HUDEP-2 (cell line): ENCODE results near the gene ADAMTS13.

ENCODE experiments used
- DNase-seq, 76 experiments: peaks; one replicate each; lab custom pipeline; 2025; ENCODE audit not compliant: unreplicated experiment in 76 of 76; lab: John Stamatoyannopoulos, UW

The ADAMTS13 gene

GRCh38 chr9:133468777-133469421, 46.7 kb downstream of the ADAMTS13 start:
- DNase-seq, result no peak

DNA sequence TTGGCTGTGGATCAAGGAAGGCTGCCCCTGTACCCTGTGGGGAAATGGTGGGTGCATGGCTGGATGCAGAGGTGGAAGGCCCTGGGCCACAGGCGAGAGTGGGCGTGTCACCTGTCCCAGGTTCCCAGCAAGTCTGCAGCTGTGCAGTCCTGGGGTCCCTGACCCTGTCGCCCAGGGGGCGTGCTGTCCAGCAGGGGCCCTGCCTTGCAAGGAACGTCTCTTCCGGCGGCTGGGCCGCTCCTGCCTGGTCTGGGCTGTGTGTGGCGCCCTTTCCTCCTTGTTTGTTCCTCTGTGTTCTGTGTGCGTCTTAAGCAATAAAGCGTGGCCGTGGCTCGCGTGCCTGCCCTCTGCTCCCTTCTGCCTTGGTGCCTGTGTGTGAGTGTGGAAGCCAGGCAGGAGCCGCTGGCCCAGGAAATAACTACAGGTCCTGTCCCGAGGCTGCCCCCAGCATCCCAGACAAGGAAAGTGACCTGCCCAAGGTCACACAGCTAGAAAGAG, 48.3 kb downstream of the ADAMTS13 start:
- DNase-seq, result no peak

DNA sequence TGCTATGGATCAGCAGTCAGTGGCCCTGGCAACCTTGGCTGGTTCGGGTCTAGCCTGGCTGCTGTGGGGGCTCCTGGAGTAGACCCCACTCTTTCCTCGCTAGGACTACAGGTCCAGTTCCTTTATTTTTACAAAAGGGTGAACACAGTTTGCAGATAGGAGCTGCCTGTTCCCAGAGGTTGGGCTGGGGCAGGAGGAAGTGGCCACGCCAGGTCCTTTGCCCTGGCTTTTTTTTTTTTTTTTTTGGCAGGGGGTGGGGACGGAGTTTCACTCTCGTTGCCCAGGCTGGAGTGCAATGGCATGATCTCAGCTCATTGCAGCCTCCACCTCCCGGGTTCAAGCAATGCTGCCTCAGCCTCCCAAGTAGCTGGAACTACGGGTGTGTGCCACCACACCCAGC, 48.8 kb downstream of the ADAMTS13 start:
- no peak for DNase-seq

DNA sequence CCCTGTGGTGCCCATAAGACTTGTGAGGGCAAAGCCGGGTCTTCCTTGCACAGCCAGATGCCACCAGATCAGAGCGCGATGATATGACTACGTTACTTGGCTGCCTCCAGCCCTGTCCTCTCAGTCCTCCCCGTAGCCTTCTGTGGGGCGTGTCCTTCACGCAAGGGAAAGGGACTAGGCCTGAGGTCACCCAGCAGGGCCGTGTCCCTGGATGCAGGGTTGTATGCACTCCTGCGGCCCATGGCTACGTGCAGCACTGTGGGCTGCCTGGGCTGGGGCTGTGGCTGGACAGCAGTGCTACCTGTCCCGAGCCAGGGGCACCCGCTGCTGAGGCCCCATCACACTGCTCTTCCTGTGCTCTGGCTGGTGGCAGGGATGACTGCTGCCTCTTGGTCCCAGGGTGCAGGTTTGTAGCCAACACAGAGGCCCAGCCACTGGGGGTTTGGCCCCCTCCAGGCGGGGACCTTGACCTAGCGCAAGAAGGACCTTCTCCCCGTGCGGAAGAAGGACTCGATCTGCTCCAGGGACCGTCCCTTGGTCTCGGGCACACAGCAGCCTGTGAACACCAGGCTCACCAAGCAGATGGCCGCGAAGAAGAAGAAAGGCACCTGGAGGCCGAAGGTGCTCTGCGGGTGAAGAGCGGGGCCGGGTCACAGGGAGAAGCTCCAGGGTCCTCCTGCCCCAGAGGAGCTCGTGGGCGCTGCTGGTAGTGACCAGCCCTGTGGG, 49.5 kb downstream of the ADAMTS13 start:
- no peak for DNase-seq

DNA sequence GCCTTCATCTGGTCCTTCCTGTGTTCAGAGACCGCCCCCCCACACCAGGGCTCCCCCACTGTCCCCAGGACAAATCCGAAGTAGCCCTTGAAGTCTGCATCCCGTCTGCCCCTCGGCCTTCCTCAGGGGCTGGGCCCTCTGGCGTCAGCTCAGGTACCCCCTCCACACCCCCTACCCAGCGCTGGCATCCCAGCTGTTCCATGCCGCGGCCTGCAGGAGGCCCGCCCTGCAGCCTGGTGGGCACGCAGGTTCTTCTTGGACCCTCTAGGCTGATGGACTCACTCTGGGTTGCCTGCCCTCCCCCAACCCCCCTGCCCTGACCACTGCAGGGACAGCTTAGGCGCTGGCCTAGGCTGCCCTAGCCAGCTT, 50.1 kb downstream of the ADAMTS13 start:
- no peak for DNase-seq

DNA sequence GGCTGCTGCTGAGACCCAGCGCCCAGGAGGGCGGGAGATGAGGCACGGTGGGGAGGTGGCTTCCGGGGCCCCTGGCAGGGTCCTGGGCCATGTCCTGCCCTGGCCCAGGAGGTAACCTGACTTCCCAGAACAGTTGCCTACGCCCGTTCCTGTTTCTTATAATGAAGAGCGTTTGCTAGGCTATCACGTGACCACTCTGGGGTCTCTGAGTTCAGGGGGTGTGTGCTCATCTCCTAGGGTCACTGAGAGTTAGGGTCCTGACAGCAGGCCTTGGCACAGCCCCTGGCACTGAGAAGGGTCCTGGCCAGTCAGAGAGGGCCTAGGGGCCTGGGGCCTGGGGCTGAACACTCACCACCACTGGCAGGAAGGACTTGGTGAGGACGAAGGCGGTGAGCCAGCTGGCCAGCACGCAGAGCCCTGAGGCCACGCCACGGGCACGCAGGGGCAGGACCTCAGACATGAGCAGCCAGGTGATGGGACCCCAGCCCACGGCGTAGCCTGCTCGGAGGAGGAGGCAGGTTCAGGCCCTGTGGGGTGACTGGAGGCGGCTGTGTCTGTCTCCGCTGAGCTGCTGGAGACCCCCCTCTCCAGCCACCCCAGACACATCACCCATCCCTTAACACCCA, 50.7 kb downstream of the ADAMTS13 start:
- no peak for DNase-seq

GRCh38 chr9:133473743-133474142, 51.6 kb downstream of the ADAMTS13 start:
- no peak for DNase-seq

DNA sequence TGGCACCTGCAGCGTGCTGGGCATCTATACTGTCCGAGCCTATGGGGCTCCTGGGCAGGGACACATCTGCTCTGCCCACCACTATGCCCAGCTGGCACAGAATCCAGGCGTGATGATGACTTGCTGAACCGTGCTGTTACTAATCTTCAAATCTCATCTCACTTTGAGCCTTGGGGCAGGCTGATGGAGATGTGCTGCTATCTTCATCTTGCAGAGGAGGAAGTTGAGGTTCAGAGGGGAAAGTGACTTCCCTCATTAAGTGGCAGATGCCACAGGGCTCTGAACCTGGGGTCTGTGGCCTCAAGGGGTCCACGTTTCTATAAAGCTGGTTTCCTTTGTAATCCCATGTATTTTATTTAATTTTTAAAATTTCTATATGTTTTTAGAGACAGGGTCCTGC, 52.0 kb downstream of the ADAMTS13 start:
- DNase-seq, result peak in 18 of 76 experiments; percentile 6 to 48 (median 22)

DNA sequence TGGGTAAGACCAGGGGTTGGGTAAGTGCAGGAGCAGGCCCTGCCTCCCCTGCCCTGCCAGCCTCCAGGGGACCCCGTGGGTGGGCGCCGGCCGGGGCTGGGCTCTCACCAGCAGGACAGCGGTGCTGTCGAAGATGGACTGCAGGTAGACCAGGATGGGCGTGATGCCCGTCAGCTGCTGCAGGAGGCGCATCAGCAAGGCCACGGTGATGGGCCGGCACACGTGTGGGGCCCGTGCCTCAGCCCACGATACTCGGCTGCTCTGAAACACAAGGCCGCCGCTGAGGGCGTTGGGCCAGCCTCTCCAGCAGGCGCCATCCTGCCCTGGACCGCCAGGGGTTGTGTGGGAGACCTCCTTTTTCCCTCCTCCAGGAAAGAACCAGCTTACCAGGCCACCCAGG, 52.7 kb downstream of the ADAMTS13 start:
- DNase-seq, result no peak

- DNase-seq, result no peak
Observed at GRCh38 chr9:133475292-133476012, 53.3 kb downstream of the ADAMTS13 start.

- peak in 10 of 76 experiments; percentile 3 to 25 (median 10) for DNase-seq
Observed at GRCh38 chr9:133476036-133476931, 54.1 kb downstream of the ADAMTS13 start.

- DNase-seq, result no peak
Observed at GRCh38 chr9:133476941-133477340, 54.8 kb downstream of the ADAMTS13 start.

DNA sequence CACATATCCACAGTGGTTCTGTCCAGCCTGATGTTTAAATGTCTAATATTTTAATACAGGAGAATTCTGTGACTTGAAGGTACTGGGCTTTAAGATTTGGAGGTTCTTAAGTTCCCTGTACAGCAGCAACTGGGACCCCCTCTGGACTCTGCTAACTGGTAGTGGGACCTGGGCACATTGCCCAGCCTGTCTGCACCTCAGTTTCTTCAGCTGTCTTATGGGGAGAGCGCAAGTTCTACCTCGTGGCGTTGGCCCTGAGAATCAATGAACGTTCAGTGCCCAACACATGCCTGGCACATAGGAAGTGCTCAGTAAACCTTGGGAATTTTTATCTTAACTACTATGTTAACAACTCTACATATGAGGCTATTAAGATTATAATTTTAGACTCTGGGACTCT, 55.3 kb downstream of the ADAMTS13 start:
- no peak for DNase-seq

GRCh38 chr9:133477992-133478850, 56.1 kb downstream of the ADAMTS13 start:
- DNase-seq, result no peak

GRCh38 chr9:133478851-133479711, 56.9 kb downstream of the ADAMTS13 start, which contains the start of gene SLC2A6:
TSS of gene SLC2A6 (minus strand) at chr9:133479099. CDS start at chr9:133479059, 40 bp downstream.
- DNase-seq, result peak in 63 of 76 experiments; percentile 7 to 75 (median 57)

DNA sequence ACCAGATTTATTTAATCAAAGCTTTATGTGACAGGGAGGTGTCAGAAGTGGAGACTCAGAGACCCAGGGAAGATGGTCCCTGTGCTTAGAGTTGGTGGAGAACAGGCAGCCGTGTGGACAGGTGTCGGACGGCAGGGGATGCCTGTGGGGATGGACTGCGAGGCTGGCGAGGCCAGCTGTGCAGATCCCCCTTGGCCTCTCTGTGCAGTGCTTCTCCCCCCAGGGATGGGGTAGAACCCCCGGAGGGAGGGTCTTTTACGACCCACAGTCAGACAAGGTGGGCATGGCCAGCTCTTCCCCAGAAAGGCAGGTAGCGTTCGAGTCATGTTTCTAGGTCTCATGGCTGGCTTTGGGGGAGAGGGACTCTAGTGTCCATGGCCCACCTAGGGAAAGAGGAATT, 61.4 kb downstream of the ADAMTS13 start:
- no peak for DNase-seq

GRCh38 chr9:133484671-133485437, 62.7 kb downstream of the ADAMTS13 start:
- no peak for DNase-seq
